ENCODE data around the gene EFNA1.
"Not testable (repeated sequence)": the region's sequence is repeated elsewhere in the genome, so short reads cannot be mapped to it uniquely, and the experiment has no call there.

GRCh38 chr1:155163785-155164184 lies 36.1 kb downstream of the EFNA1 start:
- TF ChIP-seq CTCF (IDR thresholded peaks at IDR 0.05; ENCODE audit: poor library complexity); EZH2phosphoT487 (IDR thresholded peaks at IDR 0.05; ENCODE audit: low read depth, severe bottlenecking, unreplicated experiment): not testable (repeated sequence)
